ENCODE results near the gene ASPG. TPM values are rescaled to one million over a fixed set of nuclear protein-coding genes. Genes with fewer than 3 reads are reported as not detected.

ASPG gene
- total RNA-seq, 1 donor from 2014 or later, result not detected

GRCh38 chr14:104144453-104144790, 58.9 kb downstream of the ASPG start:
- no peak for DNase-seq (ENCODE audit: low spot score in 2 of 2)
- Histone ChIP-seq H3K9me3 (no peaks in the 10 kb centered on the region), H3K36me3 (no peaks in the 10 kb centered on the region), H3K27me3 (no peaks in the 10 kb centered on the region), H3K27ac (no peak overlapping the region), H3K4me3 (no peak overlapping the region), H3K4me1 (no peaks in the 10 kb centered on the region)
- TF ChIP-seq, protein P1, sequence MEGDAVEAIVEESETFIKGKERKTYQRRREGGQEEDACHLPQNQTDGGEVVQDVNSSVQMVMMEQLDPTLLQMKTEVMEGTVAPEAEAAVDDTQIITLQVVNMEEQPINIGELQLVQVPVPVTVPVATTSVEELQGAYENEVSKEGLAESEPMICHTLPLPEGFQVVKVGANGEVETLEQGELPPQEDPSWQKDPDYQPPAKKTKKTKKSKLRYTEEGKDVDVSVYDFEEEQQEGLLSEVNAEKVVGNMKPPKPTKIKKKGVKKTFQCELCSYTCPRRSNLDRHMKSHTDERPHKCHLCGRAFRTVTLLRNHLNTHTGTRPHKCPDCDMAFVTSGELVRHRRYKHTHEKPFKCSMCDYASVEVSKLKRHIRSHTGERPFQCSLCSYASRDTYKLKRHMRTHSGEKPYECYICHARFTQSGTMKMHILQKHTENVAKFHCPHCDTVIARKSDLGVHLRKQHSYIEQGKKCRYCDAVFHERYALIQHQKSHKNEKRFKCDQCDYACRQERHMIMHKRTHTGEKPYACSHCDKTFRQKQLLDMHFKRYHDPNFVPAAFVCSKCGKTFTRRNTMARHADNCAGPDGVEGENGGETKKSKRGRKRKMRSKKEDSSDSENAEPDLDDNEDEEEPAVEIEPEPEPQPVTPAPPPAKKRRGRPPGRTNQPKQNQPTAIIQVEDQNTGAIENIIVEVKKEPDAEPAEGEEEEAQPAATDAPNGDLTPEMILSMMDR (IDR thresholded peaks at IDR 0.05), result no peak
- intact Hi-C loops (cut with DNase I), result no loop called here

DNA sequence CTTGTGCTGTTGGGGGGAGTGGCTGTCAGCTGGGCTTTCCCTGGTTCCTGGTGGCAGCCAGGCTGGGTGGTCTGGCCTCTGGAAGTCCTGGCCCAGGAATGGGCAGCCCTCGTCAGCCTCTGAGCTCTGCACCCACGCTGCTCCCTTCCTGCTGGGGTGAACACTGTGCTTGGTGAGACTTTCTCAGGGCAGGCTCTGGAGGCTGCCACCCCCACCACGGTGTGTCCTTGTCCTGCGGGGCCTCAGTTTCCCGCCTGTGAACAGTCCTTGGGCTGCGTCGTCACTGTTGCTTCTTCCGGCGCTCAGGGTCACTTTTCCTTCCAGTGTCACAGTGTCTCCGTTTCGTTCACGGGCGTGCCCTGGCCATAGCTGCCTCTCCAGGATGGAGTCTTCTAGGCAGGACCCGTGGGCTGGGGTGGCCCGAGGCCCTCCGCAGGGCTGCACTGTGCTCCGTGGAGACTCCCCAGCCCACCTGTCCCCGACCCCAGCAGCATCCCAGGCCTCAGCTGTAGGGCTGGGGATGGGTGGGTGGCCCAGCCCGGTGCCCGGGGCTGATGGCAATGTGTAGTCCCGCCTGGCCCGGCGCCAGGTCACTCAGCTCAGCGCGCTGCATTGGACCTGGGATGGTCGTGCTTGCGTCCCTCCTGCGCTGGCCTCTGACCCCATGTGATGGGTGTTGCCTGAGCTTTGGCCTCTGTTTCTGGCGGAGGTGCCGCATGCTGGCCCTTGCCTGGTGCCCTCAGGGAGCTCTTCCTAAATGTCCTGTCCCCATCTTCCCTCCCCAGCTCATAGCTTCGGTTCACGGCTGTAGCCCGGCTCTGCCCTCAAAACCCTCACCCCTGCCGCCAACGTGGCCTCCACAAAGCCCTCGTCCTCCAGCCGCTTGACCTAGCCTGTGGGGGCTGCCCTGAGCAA, 59.7 kb downstream of the ASPG start:
- Histone ChIP-seq H3K36me3 (no peaks in the 10 kb centered on the region), H3K27me3 (no peaks in the 10 kb centered on the region), H3K27ac (no peak overlapping the region), H3K4me1 (no peaks in the 10 kb centered on the region), H3K9me3 (no peaks in the 10 kb centered on the region), H3K4me3 (no peak overlapping the region)
- DNase-seq (ENCODE audit: low spot score in 2 of 2), result peak in 1 of 2 donors; percentile 58
- intact Hi-C loops (cut with DNase I), result no loop called here
- TF ChIP-seq, protein P1 (IDR thresholded peaks at IDR 0.05), result no peak

DNA sequence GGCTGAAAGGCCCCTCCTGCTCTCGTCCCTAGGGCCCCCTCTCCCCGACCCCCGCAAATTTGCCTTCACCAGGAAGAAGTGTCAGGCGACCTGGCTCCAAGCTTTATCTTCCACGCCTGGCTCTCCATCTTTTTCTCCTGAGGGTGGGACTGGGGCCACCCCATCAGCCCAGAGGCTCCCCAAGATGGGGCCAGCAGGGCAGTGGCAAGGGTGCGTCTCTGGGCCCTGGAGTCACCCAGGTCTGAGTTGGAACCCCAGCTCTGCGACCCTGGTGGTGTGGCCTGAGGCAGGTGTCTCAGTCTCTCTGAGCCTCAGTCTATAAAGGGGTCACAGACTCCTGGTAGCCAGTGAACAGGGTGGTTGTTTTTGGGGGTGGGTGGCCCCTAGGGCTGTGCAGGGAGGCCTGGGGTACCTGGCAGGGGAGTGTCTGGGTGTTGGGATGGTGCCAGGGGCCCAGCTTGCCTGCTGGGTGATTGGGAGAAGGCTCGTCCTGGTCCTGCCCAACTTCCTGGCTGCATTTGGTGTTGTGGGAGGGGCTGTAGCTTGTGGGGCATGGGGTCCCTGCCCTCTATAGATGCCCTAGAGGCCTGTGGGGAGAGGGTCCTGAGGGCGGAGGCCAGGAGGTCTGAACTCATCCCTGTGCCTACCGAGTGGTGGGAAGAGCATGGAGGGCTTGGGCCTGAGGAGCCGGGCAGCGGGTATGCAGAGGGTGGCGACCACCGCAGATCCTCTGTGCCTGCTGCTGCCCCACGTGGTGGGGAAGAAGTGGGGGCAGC, 60.5 kb downstream of the ASPG start:
- intact Hi-C loops (cut with DNase I), result no loop called here
- Histone ChIP-seq H3K4me3 (no peak overlapping the region), H3K36me3 (no peaks in the 10 kb centered on the region), H3K9me3 (no peaks in the 10 kb centered on the region), H3K27me3 (no peaks in the 10 kb centered on the region), H3K4me1 (no peaks in the 10 kb centered on the region), H3K27ac (no peak overlapping the region)
- TF ChIP-seq, protein P1 (IDR thresholded peaks at IDR 0.05), result no peak
- peak in 1 of 2 donors; percentile 54 for DNase-seq (ENCODE audit: low spot score in 2 of 2)

DNA sequence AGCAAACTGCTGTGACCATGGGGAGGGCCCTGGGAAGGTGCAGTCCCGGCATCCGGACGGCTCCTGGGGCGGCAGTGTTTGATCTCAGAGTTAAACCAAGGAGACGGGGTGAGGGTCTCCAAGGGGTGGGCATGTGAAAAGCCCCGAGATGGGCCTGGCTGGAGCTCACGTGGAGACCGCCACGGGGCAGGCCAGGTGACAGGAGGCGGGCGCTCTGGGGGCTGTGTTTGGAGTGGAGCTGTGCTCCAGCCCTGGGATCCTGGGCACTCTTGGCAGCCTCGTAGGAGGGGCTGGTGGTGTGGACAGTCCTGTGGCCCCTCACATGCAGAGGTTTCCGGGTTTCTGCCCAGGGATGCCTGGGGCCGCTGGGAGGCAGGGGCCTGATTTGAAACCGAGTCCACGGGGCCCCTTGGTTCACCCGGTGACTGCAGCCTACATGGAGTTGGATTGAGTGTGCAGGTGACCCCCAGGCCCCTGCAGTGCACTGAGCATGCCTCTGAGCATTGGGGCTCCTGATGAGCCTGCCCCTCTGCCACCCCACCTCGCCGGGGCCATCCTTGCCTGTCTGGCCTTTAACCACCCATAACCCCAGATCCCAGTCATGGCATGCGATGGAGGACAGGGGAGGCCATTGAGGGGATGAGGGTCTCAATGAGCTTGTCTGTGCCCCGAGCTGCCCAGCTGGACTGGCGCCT, 61.3 kb downstream of the ASPG start:
- H3K4me1 ChIP-seq, result no peaks in the 10 kb centered on the region
- TF ChIP-seq, protein P1 (IDR thresholded peaks at IDR 0.05), result no peak
- H3K27ac ChIP-seq, result no peak overlapping the region
- intact Hi-C loops (cut with DNase I), result no loop called here
- H3K36me3 ChIP-seq, result no peaks in the 10 kb centered on the region
- no peak overlapping the region for H3K4me3 ChIP-seq
- H3K9me3 ChIP-seq, result no peaks in the 10 kb centered on the region
- no peaks in the 10 kb centered on the region for H3K27me3 ChIP-seq
- peak in 1 of 2 donors; percentile 46 for DNase-seq (ENCODE audit: low spot score in 2 of 2)

GRCh38 chr14:104147346-104148125, 62.0 kb downstream of the ASPG start:
- intact Hi-C loops (cut with DNase I), result no loop called here
- Histone ChIP-seq H3K27me3 (no peaks in the 10 kb centered on the region), H3K4me3 (no peak overlapping the region), H3K4me1 (no peaks in the 10 kb centered on the region), H3K27ac (no peak overlapping the region), H3K9me3 (no peaks in the 10 kb centered on the region), H3K36me3 (no peaks in the 10 kb centered on the region)
- no peak for DNase-seq (ENCODE audit: low spot score in 2 of 2)
- TF ChIP-seq, protein P1 (IDR thresholded peaks at IDR 0.05), result no peak

Data from ascending aorta (tissue), 2 donors.